OCI-LY1 (cell line): ENCODE data around the gene ANKRD10.
"Not testable (repeated sequence)": the region's sequence is repeated elsewhere in the genome, so short reads cannot be mapped to it uniquely, and the experiment has no call there.

ENCODE experiments used
- EZH2 ChIP-seq: fragments of 200-600 bp; sonication (generic), shearing (Covaris generic); IDR thresholded peaks from 2 replicates; pipeline ENCODE4 v1.8.0; 2017; ENCODE audit warnings: borderline replicate concordance, mixed run types, mild to moderate bottlenecking, antibody characterized with exemption, low read length, moderate library complexity, mixed read lengths
- TF ChIP-seq, protein P1 (sequence below): fragments of 200-600 bp; sonication (generic), shearing (Covaris generic); IDR thresholded peaks from 2 replicates; pipeline ENCODE4 v1.5.1; 2017; ENCODE audit warnings: mild to moderate bottlenecking, antibody characterized with exemption, low read length, moderate library complexity, mixed read lengths

GRCh38 chr13:110947338-110947737 is 32.5 kb upstream of the ANKRD10 start:
- not testable (repeated sequence) for TF ChIP-seq EZH2
- TF ChIP-seq, protein P1, sequence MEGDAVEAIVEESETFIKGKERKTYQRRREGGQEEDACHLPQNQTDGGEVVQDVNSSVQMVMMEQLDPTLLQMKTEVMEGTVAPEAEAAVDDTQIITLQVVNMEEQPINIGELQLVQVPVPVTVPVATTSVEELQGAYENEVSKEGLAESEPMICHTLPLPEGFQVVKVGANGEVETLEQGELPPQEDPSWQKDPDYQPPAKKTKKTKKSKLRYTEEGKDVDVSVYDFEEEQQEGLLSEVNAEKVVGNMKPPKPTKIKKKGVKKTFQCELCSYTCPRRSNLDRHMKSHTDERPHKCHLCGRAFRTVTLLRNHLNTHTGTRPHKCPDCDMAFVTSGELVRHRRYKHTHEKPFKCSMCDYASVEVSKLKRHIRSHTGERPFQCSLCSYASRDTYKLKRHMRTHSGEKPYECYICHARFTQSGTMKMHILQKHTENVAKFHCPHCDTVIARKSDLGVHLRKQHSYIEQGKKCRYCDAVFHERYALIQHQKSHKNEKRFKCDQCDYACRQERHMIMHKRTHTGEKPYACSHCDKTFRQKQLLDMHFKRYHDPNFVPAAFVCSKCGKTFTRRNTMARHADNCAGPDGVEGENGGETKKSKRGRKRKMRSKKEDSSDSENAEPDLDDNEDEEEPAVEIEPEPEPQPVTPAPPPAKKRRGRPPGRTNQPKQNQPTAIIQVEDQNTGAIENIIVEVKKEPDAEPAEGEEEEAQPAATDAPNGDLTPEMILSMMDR, result not testable (repeated sequence)
